ENCODE measurements around the gene PRR30. TPM values are rescaled to one million over a fixed set of nuclear protein-coding genes. Genes with fewer than 3 reads are reported as not detected.

PRR30 gene
- total RNA-seq, 1 donor from 2014 or later = not detected

DNA sequence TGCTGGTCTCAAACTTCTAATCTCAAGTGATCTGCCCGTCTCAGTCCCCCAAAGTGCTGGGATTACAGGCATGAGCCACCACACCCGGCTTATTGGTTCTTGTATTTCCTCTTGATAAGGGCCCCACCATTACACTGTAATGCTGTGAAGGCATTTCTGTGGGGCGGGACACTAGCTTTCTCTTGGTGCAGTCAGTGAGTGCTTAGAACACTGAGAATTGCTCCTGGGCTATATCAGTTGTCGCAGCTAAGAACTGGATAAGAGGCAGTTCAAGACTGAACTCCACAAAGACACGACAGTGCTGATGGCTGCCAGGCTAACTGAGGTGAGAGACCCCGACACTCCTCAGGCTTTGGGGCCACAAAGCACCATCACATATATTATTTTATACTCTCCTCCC lies 50.6 kb downstream of the PRR30 start:
- H3K9me3 Mint-ChIP-seq = no peaks in the 10 kb centered on the region
- no peak overlapping the region for H3K27ac Mint-ChIP-seq (ENCODE audit: unreplicated experiment)
- DNase-seq (ENCODE audit: low read depth, low spot score) = no peak
- H3K27me3 Mint-ChIP-seq (ENCODE audit: low read depth) = peaks cover 10% of the 10 kb centered on the region
- TF ChIP-seq, protein P1, sequence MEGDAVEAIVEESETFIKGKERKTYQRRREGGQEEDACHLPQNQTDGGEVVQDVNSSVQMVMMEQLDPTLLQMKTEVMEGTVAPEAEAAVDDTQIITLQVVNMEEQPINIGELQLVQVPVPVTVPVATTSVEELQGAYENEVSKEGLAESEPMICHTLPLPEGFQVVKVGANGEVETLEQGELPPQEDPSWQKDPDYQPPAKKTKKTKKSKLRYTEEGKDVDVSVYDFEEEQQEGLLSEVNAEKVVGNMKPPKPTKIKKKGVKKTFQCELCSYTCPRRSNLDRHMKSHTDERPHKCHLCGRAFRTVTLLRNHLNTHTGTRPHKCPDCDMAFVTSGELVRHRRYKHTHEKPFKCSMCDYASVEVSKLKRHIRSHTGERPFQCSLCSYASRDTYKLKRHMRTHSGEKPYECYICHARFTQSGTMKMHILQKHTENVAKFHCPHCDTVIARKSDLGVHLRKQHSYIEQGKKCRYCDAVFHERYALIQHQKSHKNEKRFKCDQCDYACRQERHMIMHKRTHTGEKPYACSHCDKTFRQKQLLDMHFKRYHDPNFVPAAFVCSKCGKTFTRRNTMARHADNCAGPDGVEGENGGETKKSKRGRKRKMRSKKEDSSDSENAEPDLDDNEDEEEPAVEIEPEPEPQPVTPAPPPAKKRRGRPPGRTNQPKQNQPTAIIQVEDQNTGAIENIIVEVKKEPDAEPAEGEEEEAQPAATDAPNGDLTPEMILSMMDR (conservative IDR thresholded peaks at IDR 0.05) = no peak
- peak overlapping the region; percentile 71 for H3K4me3 Mint-ChIP-seq
- peaks cover 19% of the 10 kb centered on the region for H3K4me1 Mint-ChIP-seq
- no peaks in the 10 kb centered on the region for H3K36me3 Mint-ChIP-seq (ENCODE audit: low read depth)

DNA sequence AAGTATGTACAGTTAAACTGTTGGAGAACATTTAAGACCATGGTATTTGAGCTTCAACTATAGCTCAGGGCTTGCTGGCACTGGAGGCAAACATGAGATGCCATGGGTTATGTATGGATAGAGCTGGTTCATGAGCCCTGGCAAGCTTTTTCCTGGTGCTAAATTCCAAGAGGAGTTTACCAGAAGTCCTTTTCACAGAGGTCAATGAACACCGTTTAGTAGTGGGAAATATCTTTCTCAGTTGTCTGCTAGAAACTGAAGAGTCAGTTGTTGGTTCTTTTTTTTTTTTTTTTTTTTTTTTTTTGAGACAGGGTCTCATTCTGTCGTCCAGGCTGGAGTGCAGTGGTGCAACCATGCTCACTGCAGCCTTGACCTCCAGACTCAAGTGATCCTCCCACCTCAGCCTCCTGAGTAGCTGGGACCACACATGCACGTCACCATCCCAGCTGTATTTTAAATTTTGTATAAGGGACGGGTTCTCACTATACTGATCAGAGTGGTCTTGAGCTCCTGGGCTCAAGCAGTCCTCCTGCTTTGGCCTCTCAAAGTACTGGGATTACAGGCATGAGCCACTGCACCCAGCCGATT lies 51.3 kb downstream of the PRR30 start:
- TF ChIP-seq, protein P1 (conservative IDR thresholded peaks at IDR 0.05) = no peak

More for the DNA sequence above, 51.3 kb downstream of the PRR30 start:
- H3K4me3 Mint-ChIP-seq = peak overlapping the region; percentile 88
- H3K27ac Mint-ChIP-seq (ENCODE audit: unreplicated experiment) = no peak overlapping the region
- peaks cover 10% of the 10 kb centered on the region for H3K27me3 Mint-ChIP-seq (ENCODE audit: low read depth)
- no peaks in the 10 kb centered on the region for H3K36me3 Mint-ChIP-seq (ENCODE audit: low read depth)
- no peaks in the 10 kb centered on the region for H3K9me3 Mint-ChIP-seq
- H3K4me1 Mint-ChIP-seq = peaks cover 19% of the 10 kb centered on the region
- DNase-seq (ENCODE audit: low read depth, low spot score) = no peak

Other genes with a start within 250 kb of the PRR30 start
- gene MAPRE3, start 168.8 kb downstream of the PRR30 start, total RNA-seq = 16.3 and 17.5 TPM in 2 replicates
- 54.0 and 55.2 TPM in 2 replicates for gene TMEM214, start 106.4 kb downstream of the PRR30 start, total RNA-seq
- 67.2 and 67.7 TPM in 2 replicates for gene AGBL5, start 87.7 kb downstream of the PRR30 start, total RNA-seq
- gene OST4, start 67.8 kb downstream of the PRR30 start, total RNA-seq = 232 and 236 TPM in 2 replicates
- 22.6 and 24.1 TPM in 2 replicates for gene EMILIN1, start 60.8 kb downstream of the PRR30 start, total RNA-seq
- gene KHK, start 52.6 kb downstream of the PRR30 start, total RNA-seq = 10.0 and 10.6 TPM in 2 replicates
- gene CGREF1, start 20.3 kb downstream of the PRR30 start, total RNA-seq = 1.3 and 2.1 TPM in 2 replicates
- 0.47 and 0.82 TPM in 2 replicates for gene ABHD1, start 15.6 kb downstream of the PRR30 start, total RNA-seq
- 52.5 and 56.3 TPM in 2 replicates for gene PREB, start 4.8 kb downstream of the PRR30 start, total RNA-seq
- gene TCF23, start 9.6 kb upstream of the PRR30 start, total RNA-seq = not detected in 2 replicates
- gene ATRAID, start 72.6 kb upstream of the PRR30 start, total RNA-seq = 86.3 and 86.6 TPM in 2 replicates
- gene SLC5A6, start 72.9 kb upstream of the PRR30 start, total RNA-seq = 129 and 140 TPM in 2 replicates
- gene CAD, start 78.0 kb upstream of the PRR30 start, total RNA-seq = 117 and 127 TPM in 2 replicates
- gene SLC30A3, start 123.6 kb upstream of the PRR30 start, total RNA-seq = 0.48 and 0.93 TPM in 2 replicates
- gene DNAJC5G, start 136.0 kb upstream of the PRR30 start, total RNA-seq = not detected in 2 replicates
- gene TRIM54, start 143.0 kb upstream of the PRR30 start, total RNA-seq = not detected in 2 replicates
- gene UCN, start 169.0 kb upstream of the PRR30 start, total RNA-seq = 1.6 and 1.9 TPM in 2 replicates
- gene MPV17, start 183.7 kb upstream of the PRR30 start, total RNA-seq = 84.5 and 90.7 TPM in 2 replicates
- 109 and 114 TPM in 2 replicates for gene GTF3C2, start 217.4 kb upstream of the PRR30 start, total RNA-seq
- 72.5 TPM in 2 replicates for gene EIF2B4, start 230.9 kb upstream of the PRR30 start, total RNA-seq
- gene SNX17, start 231.2 kb upstream of the PRR30 start, total RNA-seq = 104 and 109 TPM in 2 replicates
- 26.5 and 27.9 TPM in 2 replicates for gene ZNF513, start 241.3 kb upstream of the PRR30 start, total RNA-seq